ENCODE results near the gene FBXW4. TPM values are rescaled to one million over a fixed set of nuclear protein-coding genes. Genes with fewer than 3 reads are reported as not detected.

FBXW4 gene
- total and polyA plus RNA-seq, 2 of the 8 experiments (the other 6 are each of a cell fraction or from before 2014, with no cell fraction given) = 29.0 to 32.8 TPM

DNA sequence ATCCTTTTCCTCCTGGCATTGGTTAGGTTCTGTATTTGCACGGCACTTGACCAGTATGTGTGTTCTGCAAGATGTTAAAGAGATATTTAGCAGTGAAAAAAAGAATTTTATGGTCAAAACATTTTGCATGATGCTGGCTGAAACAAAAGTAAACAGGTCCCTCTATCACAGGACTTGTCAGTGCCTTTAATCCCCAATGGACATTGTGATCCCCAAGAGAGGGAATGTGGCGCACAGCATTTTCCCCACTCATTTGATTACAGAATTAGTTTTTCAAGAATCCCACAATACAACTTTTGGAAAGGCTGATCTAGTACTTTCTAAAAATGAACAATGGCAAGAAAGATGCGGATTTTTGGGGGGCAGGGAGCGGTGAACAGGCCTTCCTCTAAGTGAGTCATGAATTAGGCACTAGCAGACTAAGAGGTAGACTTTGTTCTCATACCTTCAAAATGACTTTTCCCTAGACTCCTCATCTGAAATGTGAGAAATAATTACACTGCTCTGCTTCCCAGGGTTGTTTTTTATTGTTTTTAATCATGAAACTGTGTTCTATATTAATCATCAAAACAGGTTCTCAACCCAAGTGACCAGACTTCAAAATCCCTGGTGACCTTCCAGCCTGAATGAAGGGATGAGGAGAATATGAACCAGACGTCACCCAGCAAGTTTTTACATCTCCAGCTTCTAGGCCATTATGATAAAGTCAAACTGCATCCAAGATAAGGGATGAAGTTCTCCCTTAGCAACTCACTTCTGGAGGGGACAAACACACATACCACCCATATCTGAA is 8.6 kb downstream of the FBXW4 start:
- no peak overlapping the region for H3K4ac ChIP-seq (replicated peaks; ENCODE audit: insufficient read length, low read depth, low read length)
- H4K91ac ChIP-seq (replicated peaks; ENCODE audit: insufficient read length, low read length) = no peak overlapping the region
- H4K5ac ChIP-seq (ENCODE audit: insufficient read length, low read depth, low read length) = no peak overlapping the region
- no peaks in the 10 kb centered on the region; the same call in 1 of the 2 replicates for H3K79me1 ChIP-seq (ENCODE audit: low read depth, low read length)
- H2AFZ ChIP-seq (ENCODE audit: low read length) = no peak overlapping the region
- H2BK20ac ChIP-seq (ENCODE audit: low read length) = no peak overlapping the region
- H3K18ac ChIP-seq (ENCODE audit: extremely low read depth, low read length) = no peak overlapping the region
- peaks cover 2 to 7% (median 3%) of the 10 kb centered on the region in 4 experiments; a peak in 5 of 7 replicates for H3K4me1 ChIP-seq (replicated peaks in 1 of 4; ENCODE audit: control insufficient read depth in 3 of 4, insufficient read depth in 4 of 4, low read length in 3 of 4)
- H3K23ac ChIP-seq (ENCODE audit: insufficient read length) = no peak overlapping the region
- 94% methylated on average over 5 of the region's 5 CpGs; no CpG with 5 or more reads in 1 of the 2 experiments for WGBS, 2 experiments (ENCODE audit: extremely low coverage in 1 of 2, insufficient coverage in 1 of 2, insufficient read length in 1 of 2, insufficient replicate concordance in 2 of 2, low coverage in 1 of 2, low lambda C conversion rate in 2 of 2, missing lambda C conversion rate in 1 of 2)
- H3K56ac ChIP-seq (replicated peaks; ENCODE audit: insufficient read length, low read depth, low read length) = no peak overlapping the region
- H2BK12ac ChIP-seq (ENCODE audit: low read depth, low read length) = no peak overlapping the region
- H3K27me3 ChIP-seq (replicated peaks in 1 of 4; ENCODE audit: control insufficient read depth in 3 of 4, extremely low read depth in 1 of 4, insufficient read depth in 3 of 4, low read length in 3 of 4) = no peaks in the 10 kb centered on the region
- H3K9ac ChIP-seq (replicated peaks in 1 of 4; ENCODE audit: extremely low read depth in 1 of 4, low read depth in 3 of 4, low read length in 3 of 4) = no peak overlapping the region
- peaks cover 0 to 28% of the 10 kb centered on the region in 2 experiments; a peak in 2 of 4 replicates for H3K79me2 ChIP-seq (ENCODE audit: control insufficient read depth in 1 of 2, insufficient read depth in 2 of 2, low read length in 2 of 2)
- H2BK15ac ChIP-seq (ENCODE audit: low read length) = no peak overlapping the region
- H3K27ac ChIP-seq (ENCODE audit: low read depth, low read length) = no peak overlapping the region
- no peak overlapping the region for H2BK5ac ChIP-seq (ENCODE audit: low read depth, low read length)
- ChIA-PET CTCF (ENCODE audit: partially characterized antibody) (interaction anchor here (0.7 to 1.7 kb wide), 4 partner anchors 11 to 84 kb away, joined by 3 to 4 read pairs (median 3); no protein-coding TSS in a partner anchor), POLR2A (ENCODE audit: partially characterized antibody) (interaction anchor here (1.7 kb wide), 1 partner anchor 25 kb away, joined by 4 read pairs; no protein-coding TSS in a partner anchor)
- H3K23me2 ChIP-seq (ENCODE audit: low read depth, low read length) = no peaks in the 10 kb centered on the region; the same call in 1 of the 2 replicates
- no peaks in the 10 kb centered on the region for H3K36me3 ChIP-seq (ENCODE audit: control insufficient read depth in 2 of 4, insufficient read depth in 4 of 4, low read length in 3 of 4)
- H4K20me1 ChIP-seq (replicated peaks in 1 of 2; ENCODE audit: control insufficient read depth in 1 of 2, insufficient read depth in 2 of 2, low read length in 2 of 2) = peaks cover 2 to 6% of the 10 kb centered on the region in 2 experiments
- no peak overlapping the region for H3K14ac ChIP-seq (ENCODE audit: insufficient read length)
- FAIRE-seq (no peak), DNase-seq (ENCODE audit: low read depth in 1 of 2, low spot score in 2 of 2) (no peak)
- no peak for TF ChIP-seq SP2 (IDR thresholded peaks at IDR 0.05; ENCODE audit: low read length)
- no peak for TF ChIP-seq TAF7 (optimal IDR thresholded peaks at IDR 0.05; ENCODE audit: borderline replicate concordance, low read depth, low read length)
- no peak for TF ChIP-seq USF2 (IDR thresholded peaks at IDR 0.05; ENCODE audit: low read length)
- TF ChIP-seq SP4 (IDR thresholded peaks at IDR 0.05; ENCODE audit: low read length) = no peak
- no peak for TF ChIP-seq SRF (IDR thresholded peaks at IDR 0.05; ENCODE audit: low read depth, low read length)
- no peak for TF ChIP-seq ASH2L (IDR thresholded peaks at IDR 0.05; ENCODE audit: low read length)
- TF ChIP-seq RBBP5 (IDR thresholded peaks at IDR 0.05; ENCODE audit: borderline replicate concordance, low read depth, low read length) = no peak
- no peak for TF ChIP-seq TBP (IDR thresholded peaks at IDR 0.05; ENCODE audit: low read depth, low read length)
- H3K9me3 ChIP-seq (ENCODE audit: insufficient read depth in 2 of 2, low read depth in 1 of 2, low read length in 1 of 2) = no peaks in the 10 kb centered on the region
- H3K4me2 ChIP-seq (ENCODE audit: insufficient read depth in 1 of 2, low read depth in 2 of 2, low read length in 2 of 2) = no peak overlapping the region
- H2BK120ac ChIP-seq (replicated peaks; ENCODE audit: low read depth, low read length) = no peak overlapping the region
- no peak overlapping the region for H4K8ac ChIP-seq (ENCODE audit: extremely low read depth, insufficient read depth, low read length)
- no peak overlapping the region for H2AK5ac ChIP-seq (ENCODE audit: low read depth, low read length)
- no peak overlapping the region for H3K4me3 ChIP-seq (ENCODE audit: extremely low read depth in 1 of 4, insufficient read depth in 2 of 4, low read depth in 3 of 4, low read length in 4 of 4)

All from H1 (cell line).